Suprapubic skin (tissue), 4 donors: Measurements from ENCODE around the gene FEN1.

Experiments used
- POLR2A ChIP-seq, 2 donors: fragments of 450-650 bp; IDR thresholded peaks; one replicate each; pipeline ENCODE4 v1.6.1; 2017; ENCODE audit warnings: antibody characterized with exemption in 2 of 2, mild to moderate bottlenecking in 2 of 2, moderate library complexity in 2 of 2
- POLR2AphosphoS5 ChIP-seq, 3 donors: sonication (generic); formaldehyde crosslinking; IDR thresholded peaks; one replicate each; pipeline ENCODE4 v1.6.1; 2017; ENCODE audit warnings: antibody characterized with exemption in 3 of 3
- TF ChIP-seq, protein P1 (sequence below), 2 donors: fragments of 200-600 bp in 1 of 2; fragments of 450-650 bp in 1 of 2; sonication (generic) in 1 of 2; IDR thresholded peaks; one replicate each; pipeline ENCODE4 v1.5.1; 2016 to 2019; ENCODE audit warnings: antibody characterized with exemption in 2 of 2, mild to moderate bottlenecking in 1 of 2, moderate library complexity in 1 of 2

GRCh38 chr11:61840371-61840770 lies 47.7 kb downstream of the FEN1 start:
- TF ChIP-seq POLR2AphosphoS5 (IDR thresholded peaks at IDR 0.05) (no peak), POLR2A (IDR thresholded peaks at IDR 0.05) (no peak)
- TF ChIP-seq, protein P1, sequence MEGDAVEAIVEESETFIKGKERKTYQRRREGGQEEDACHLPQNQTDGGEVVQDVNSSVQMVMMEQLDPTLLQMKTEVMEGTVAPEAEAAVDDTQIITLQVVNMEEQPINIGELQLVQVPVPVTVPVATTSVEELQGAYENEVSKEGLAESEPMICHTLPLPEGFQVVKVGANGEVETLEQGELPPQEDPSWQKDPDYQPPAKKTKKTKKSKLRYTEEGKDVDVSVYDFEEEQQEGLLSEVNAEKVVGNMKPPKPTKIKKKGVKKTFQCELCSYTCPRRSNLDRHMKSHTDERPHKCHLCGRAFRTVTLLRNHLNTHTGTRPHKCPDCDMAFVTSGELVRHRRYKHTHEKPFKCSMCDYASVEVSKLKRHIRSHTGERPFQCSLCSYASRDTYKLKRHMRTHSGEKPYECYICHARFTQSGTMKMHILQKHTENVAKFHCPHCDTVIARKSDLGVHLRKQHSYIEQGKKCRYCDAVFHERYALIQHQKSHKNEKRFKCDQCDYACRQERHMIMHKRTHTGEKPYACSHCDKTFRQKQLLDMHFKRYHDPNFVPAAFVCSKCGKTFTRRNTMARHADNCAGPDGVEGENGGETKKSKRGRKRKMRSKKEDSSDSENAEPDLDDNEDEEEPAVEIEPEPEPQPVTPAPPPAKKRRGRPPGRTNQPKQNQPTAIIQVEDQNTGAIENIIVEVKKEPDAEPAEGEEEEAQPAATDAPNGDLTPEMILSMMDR (IDR thresholded peaks at IDR 0.05): no peak
